Measurements from ENCODE around the gene MATR3. TPM values are rescaled to one million over a fixed set of nuclear protein-coding genes. Genes with fewer than 3 reads are reported as not detected.

Gene MATR3
- total and polyA plus RNA-seq, 2 of the 4 experiments (the other 2 are of a cell fraction): 81.4 to 367 TPM

GRCh38 chr5:139251695-139252288 lies 41.7 kb upstream of the MATR3 start:
- H2BK20ac ChIP-seq (ENCODE audit: low read depth, low read length): no peak overlapping the region
- no peak overlapping the region for H3K27ac ChIP-seq (ENCODE audit: insufficient read depth, low read length)
- DNase-seq: peak; percentile 58
- no peak overlapping the region for H3K14ac ChIP-seq (replicated peaks; ENCODE audit: low read depth, low read length)
- no peak overlapping the region for H3K4ac ChIP-seq (ENCODE audit: low read depth, low read length)
- H3K27me3 ChIP-seq (ENCODE audit: control insufficient read depth, insufficient read depth, low read length): no peaks in the 10 kb centered on the region
- TF ChIP-seq FOS (IDR thresholded peaks at IDR 0.05; ENCODE audit: low read depth, low read length) (no peak), MXI1 (IDR thresholded peaks at IDR 0.05; ENCODE audit: borderline replicate concordance, low read depth, low read length) (no peak), RAD21 (IDR thresholded peaks at IDR 0.05; ENCODE audit: low read length) (no peak), BHLHE40 (IDR thresholded peaks at IDR 0.05; ENCODE audit: low read depth, low read length) (no peak), MAFK (IDR thresholded peaks at IDR 0.05; ENCODE audit: low read depth, low read length) (no peak), CTCF (conservative IDR thresholded peaks at IDR 0.05; ENCODE audit: low read depth, low read length) (no peak), RFX5 (IDR thresholded peaks at IDR 0.05; ENCODE audit: low read depth, low read length) (no peak), RCOR1 (IDR thresholded peaks at IDR 0.05; ENCODE audit: insufficient replicate concordance, low read length) (no peak), NFE2L2 (IDR thresholded peaks at IDR 0.05; ENCODE audit: low read depth, low read length) (no peak), CEBPB (IDR thresholded peaks at IDR 0.05; ENCODE audit: low read depth, low read length) (no peak), CHD1 (IDR thresholded peaks at IDR 0.05; ENCODE audit: low read depth, low read length) (no peak), SMC3 (IDR thresholded peaks at IDR 0.05; ENCODE audit: low read depth, low read length) (no peak), POLR2A (IDR thresholded peaks at IDR 0.05; ENCODE audit: low read depth, low read length) (no peak), ELK1 (IDR thresholded peaks at IDR 0.05; ENCODE audit: borderline replicate concordance, low read depth, low read length) (no peak), MAZ (IDR thresholded peaks at IDR 0.05; ENCODE audit: borderline replicate concordance, low read depth, low read length) (no peak), USF2 (IDR thresholded peaks at IDR 0.05; ENCODE audit: low read depth, low read length) (no peak)
- ChIA-PET POLR2A (ENCODE audit: unreplicated experiment) (no interaction called here), CTCF (interaction anchor here (0.9 kb wide), 1 partner anchor 10 kb away, joined by 3 read pairs; no protein-coding TSS in a partner anchor)
- no peaks in the 10 kb centered on the region for H3K79me1 ChIP-seq (ENCODE audit: low read depth in 1 of 2, low read length in 2 of 2)
- H3K23ac ChIP-seq (ENCODE audit: low read depth, low read length): no peak overlapping the region
- H3K9ac ChIP-seq (ENCODE audit: low read depth, low read length): no peak overlapping the region
- intact Hi-C loops (cut with micrococcal nuclease): no loop called here
- no peak overlapping the region for H2AK5ac ChIP-seq (ENCODE audit: low read depth, low read length)
- peak; percentile 68 for ATAC-seq (ENCODE audit: low read depth)
- no peak overlapping the region for H3K4me2 ChIP-seq (ENCODE audit: low read depth, low read length)
- H3K4me1 ChIP-seq (ENCODE audit: control insufficient read depth, insufficient read depth, low read length): no peaks in the 10 kb centered on the region; the same call in 1 of the 2 replicates
- H2BK15ac ChIP-seq (ENCODE audit: low read depth, low read length): no peak overlapping the region
- H3K56ac ChIP-seq (ENCODE audit: extremely low read depth, insufficient read depth, low read length): no peak overlapping the region
- H3K18ac ChIP-seq (ENCODE audit: low read depth, low read length): no peak overlapping the region
- H2BK5ac ChIP-seq (ENCODE audit: low read depth, low read length, poor library complexity, severe bottlenecking): no peak overlapping the region
- WGBS, 2 experiments (ENCODE audit: extremely low coverage in 2 of 2, insufficient read length in 1 of 2): 50% methylated on average over 2 of the region's 4 CpGs; no CpG with 5 or more reads in 1 of the 2 experiments
- no peak overlapping the region; the same call in 1 of the 2 replicates for H4K5ac ChIP-seq (ENCODE audit: low read depth, low read length)
- H4K91ac ChIP-seq (ENCODE audit: insufficient read depth, low read depth, low read length): no peak overlapping the region
- dilution Hi-C loops (cut with HindIII; ENCODE audit: low sequenced_read_pairs, unreplicated experiment): no loop called here
- H4K8ac ChIP-seq (ENCODE audit: low read depth in 2 of 2, low read length in 2 of 2): no peak overlapping the region
- H2AK9ac ChIP-seq (replicated peaks; ENCODE audit: low read depth, low read length, poor library complexity): no peak overlapping the region
- no peak overlapping the region for H2BK120ac ChIP-seq (ENCODE audit: low read depth, low read length)
- H4K20me1 ChIP-seq (ENCODE audit: insufficient read depth, low read length): no peaks in the 10 kb centered on the region
- H3K36me3 ChIP-seq (ENCODE audit: control insufficient read depth, insufficient read depth, low read length): no peaks in the 10 kb centered on the region
- H2AFZ ChIP-seq (replicated peaks; ENCODE audit: low read length, poor library complexity): no peak overlapping the region
- peaks cover under 1% of the 10 kb centered on the region; the same call in 1 of the 2 replicates for H3K9me1 ChIP-seq (ENCODE audit: insufficient read depth, low read length)
- H3K4me3 ChIP-seq (ENCODE audit: insufficient read depth, low read depth, low read length): no peak overlapping the region
- in situ Hi-C loops (cut with MboI; ENCODE audit: low sequenced_read_pairs): no loop called here
- no TSS peak for BruUV-seq (replicated peaks)
- no peaks in the 10 kb centered on the region for H3K9me3 ChIP-seq (ENCODE audit: control insufficient read depth, insufficient read depth, low read length)

All from IMR-90 (cell line).